NT2/D1 (cell line): ENCODE measurements around the gene BLCAP.
A peak's percentile ranks its signal among the peaks of the same experiment; 100 is the strongest.
"Not testable (repeated sequence)": the region's sequence is repeated elsewhere in the genome, so short reads cannot be mapped to it uniquely, and the experiment has no call there.

Experiments used
- DNase-seq: peaks from one replicate; pipeline ENCODE4 v3.0.0-alpha.2; 2011; ENCODE audit warnings: low read depth, low spot score
- H3K27me3 ChIP-seq: 2 replicates; pipeline ENCODE4 v1.6.0; 2011; ENCODE audit warnings: mild to moderate bottlenecking; ENCODE audit not compliant: insufficient read length, insufficient read depth
- H3K36me3 ChIP-seq: 2 replicates; pipeline ENCODE4 v1.6.1; 2011; ENCODE audit warnings: mild to moderate bottlenecking, low read length, mixed read lengths; ENCODE audit not compliant: insufficient read depth, insufficient read length
- H3K4me1 ChIP-seq: 2 replicates; pipeline ENCODE4 v1.5.1; 2011; ENCODE audit not compliant: insufficient read depth, insufficient read length
- H3K4me3 ChIP-seq: 2 replicates; pipeline ENCODE4 v1.5.1; 2011; ENCODE audit warnings: low read depth; ENCODE audit not compliant: insufficient read length
- H3K9ac ChIP-seq: 2 replicates; pipeline ENCODE4 v1.6.0; 2011; ENCODE audit warnings: low read depth; ENCODE audit not compliant: insufficient read length
- H3K9me3 ChIP-seq: 2 replicates; pipeline ENCODE4 v1.5.1; 2011; ENCODE audit warnings: mild to moderate bottlenecking, low read length; ENCODE audit not compliant: insufficient read depth
- SUZ12 ChIP-seq: IDR thresholded peaks from 2 replicates; pipeline ENCODE4 v1.6.1; 2011; ENCODE audit not compliant: insufficient read length, insufficient read depth; ENCODE audit errors: extremely low read depth
- YY1 ChIP-seq: IDR thresholded peaks from 2 replicates; pipeline ENCODE4 v1.6.1; 2011; ENCODE audit not compliant: insufficient read length, insufficient read depth
- ZNF274 ChIP-seq: IDR thresholded peaks from 2 replicates; pipeline ENCODE4 v1.6.1; 2011; ENCODE audit warnings: mild to moderate bottlenecking, low read depth, low read length

Gene BLCAP

DNA sequence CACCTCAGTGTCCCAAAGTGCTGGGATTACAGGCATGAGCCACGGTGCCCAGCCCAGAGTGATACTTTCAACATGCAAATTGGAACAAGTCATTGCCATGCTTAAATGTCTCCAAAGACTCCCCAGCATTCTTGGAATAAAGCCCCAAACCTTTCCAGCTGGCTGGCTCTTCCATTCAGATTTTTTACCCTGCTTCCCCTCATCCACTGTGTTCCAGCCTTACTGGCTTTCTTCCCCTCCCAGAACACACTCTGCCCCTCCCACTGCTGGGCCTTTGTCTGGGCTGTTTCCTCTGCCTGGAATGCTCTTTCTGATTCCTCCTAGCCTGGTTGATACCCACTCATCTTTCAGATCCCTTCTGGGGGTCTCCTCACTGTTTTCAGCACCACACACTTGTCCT is 46.8 kb downstream of the BLCAP start:
- peaks cover 4% of the 10 kb centered on the region for H3K27me3 ChIP-seq
- TF ChIP-seq YY1 (no peak), ZNF274 (no peak), SUZ12 (no peak)
- peaks cover 4% of the 10 kb centered on the region for H3K4me1 ChIP-seq
- no peak for DNase-seq
- H3K4me3 ChIP-seq: no peak overlapping the region
- H3K9me3 ChIP-seq: peaks cover 24% of the 10 kb centered on the region
- H3K9ac ChIP-seq: no peak overlapping the region
- no peaks in the 10 kb centered on the region for H3K36me3 ChIP-seq

DNA sequence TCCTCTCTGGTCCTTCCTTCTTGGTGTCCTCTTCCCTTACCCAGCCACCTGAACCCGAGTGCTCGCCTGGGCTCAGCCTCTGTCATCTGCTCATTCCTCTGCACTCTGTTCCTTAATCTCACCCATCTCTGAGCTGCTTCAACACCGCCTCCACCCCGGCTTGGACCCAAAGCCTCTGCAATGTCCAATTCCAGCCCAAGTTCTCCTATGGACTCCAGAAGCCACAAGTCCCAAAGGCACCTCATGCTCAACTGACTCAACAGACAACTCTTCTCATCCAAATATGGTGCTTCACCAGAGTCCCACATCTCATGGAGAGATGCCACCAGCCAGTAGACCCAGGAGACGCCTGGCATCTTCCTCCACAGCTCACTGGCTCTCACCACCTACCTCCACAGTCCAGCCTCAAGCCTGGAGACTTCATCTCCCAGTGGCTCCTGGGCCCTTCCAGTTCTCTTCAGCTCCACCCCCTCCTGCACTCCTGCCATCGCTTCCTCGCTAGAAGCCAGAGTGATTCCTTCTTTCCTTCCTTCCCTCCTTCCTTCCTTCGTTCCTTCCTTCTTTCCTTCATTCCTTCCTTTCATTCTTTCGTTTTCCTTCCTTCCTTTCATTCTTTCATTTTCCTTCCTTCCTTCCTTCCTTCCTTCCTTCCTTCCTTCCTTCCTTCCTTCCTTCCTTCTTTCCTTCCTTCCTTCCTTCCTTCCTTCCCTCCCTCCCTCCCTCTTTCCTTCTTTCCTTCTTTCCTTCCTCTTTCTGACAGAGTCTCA is 47.6 kb downstream of the BLCAP start:
- Histone ChIP-seq H3K9me3 (peaks cover 26% of the 10 kb centered on the region), H3K36me3 (no peaks in the 10 kb centered on the region), H3K27me3 (peaks cover 4% of the 10 kb centered on the region), H3K9ac (no peak overlapping the region), H3K4me3 (no peak overlapping the region), H3K4me1 (no peaks in the 10 kb centered on the region)
- TF ChIP-seq YY1 (no peak), SUZ12 (no peak), ZNF274 (no peak)
- no peak for DNase-seq

DNA sequence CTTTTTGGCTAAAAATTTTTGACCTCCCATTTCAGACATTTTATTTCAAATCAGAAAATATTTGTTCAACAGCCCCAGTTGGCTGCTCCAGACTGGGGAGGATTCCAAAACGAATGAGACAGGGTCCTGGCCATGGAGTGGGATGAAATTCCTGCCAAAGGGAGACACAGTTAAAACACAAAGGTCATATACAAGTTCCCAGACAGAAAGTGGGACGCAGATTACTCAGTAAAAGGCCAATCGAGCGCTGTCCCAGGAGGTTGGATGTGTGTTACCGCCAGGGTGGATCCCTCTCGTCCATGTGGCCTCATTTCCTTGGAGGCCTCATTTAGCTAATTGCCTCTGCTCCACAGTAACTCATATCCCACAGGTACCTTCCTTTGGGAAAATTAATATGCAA is 48.4 kb downstream of the BLCAP start:
- Histone ChIP-seq H3K9me3 (peaks cover 26% of the 10 kb centered on the region), H3K27me3 (peaks cover 4% of the 10 kb centered on the region), H3K4me1 (no peaks in the 10 kb centered on the region), H3K9ac (no peak overlapping the region), H3K36me3 (no peaks in the 10 kb centered on the region), H3K4me3 (no peak overlapping the region)
- DNase-seq: no peak
- TF ChIP-seq ZNF274: no peak
- TF ChIP-seq YY1: no peak
- no peak for TF ChIP-seq SUZ12

DNA sequence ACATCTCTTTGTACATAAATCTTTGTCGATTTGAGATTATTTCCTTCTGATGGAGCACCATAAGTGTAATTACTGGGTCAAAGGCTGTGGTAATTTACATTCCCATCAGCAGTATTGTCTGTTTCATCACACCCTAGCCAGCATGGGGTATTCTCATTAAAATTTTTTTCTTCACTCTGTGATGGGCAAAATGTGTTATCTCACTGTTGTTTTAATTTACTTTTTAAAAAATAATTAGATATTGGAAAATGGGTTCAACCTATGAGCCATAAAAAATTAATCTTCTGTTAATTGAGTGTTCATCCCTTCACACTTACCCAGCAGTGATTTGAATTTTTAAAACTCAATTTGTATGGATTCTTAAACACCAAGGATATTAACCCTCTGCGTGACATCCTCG is 50.6 kb downstream of the BLCAP start:
- H3K27me3 ChIP-seq: peaks cover 4% of the 10 kb centered on the region
- no peak overlapping the region for H3K4me3 ChIP-seq
- DNase-seq: no peak
- peaks cover 14% of the 10 kb centered on the region for H3K9me3 ChIP-seq
- no peak overlapping the region for H3K9ac ChIP-seq
- TF ChIP-seq YY1 (no peak), SUZ12 (no peak), ZNF274 (no peak)
- peaks cover 2% of the 10 kb centered on the region for H3K4me1 ChIP-seq
- H3K36me3 ChIP-seq: no peaks in the 10 kb centered on the region

DNA sequence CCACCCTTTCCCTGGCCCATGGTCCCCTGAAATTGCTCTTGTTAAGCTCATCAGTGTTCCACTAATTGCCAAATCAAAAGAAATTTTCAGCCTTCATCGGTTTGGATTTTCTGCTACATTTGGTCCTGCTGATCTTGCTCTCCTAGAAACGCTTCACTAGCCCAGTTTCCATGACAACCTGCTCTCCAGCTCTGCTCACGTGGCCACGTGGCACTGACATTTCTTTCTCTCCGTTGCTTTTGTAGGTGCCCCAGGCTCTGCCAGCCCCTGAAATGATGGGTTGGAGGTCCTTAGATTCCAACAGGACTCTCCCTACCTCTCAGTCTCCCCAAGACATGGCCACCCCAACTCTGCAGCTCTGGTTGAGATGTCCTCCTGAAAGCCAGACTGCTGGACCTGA is 52.4 kb downstream of the BLCAP start:
- TF ChIP-seq SUZ12 (no peak), ZNF274 (no peak), YY1 (no peak)
- H3K9me3 ChIP-seq: 0 out of 2 replicates have a peak, but pooled peaks cover 6% of the 10 kb centered on the region
- no peaks in the 10 kb centered on the region for H3K36me3 ChIP-seq
- no peak overlapping the region for H3K4me3 ChIP-seq
- no peak overlapping the region for H3K9ac ChIP-seq
- peaks cover 4% of the 10 kb centered on the region for H3K27me3 ChIP-seq
- H3K4me1 ChIP-seq: peaks cover 4% of the 10 kb centered on the region
- no peak for DNase-seq

DNA sequence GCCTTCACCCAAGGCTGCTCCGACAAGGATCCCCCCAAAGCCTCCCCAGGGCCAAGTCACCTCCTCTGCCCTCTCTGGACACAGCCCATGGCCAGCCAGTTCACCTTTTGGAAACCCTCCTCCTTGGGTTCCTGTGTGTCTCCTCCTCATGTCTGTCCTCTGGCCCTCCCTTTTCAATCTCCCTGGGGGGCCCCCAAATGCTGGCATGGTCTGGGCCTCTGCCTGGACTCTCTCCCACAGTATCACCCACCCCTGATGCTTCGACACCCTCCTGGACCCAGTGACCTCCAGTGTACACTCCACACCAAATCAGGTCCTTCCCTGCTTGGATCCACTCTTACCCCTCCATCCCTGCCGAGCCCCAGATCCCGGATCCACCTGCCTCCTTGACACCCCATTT is 53.3 kb downstream of the BLCAP start:
- peaks cover 4% of the 10 kb centered on the region for H3K27me3 ChIP-seq
- DNase-seq: no peak
- H3K9me3 ChIP-seq: 0 out of 2 replicates have a peak, but pooled peaks cover 6% of the 10 kb centered on the region
- H3K36me3 ChIP-seq: no peaks in the 10 kb centered on the region
- no peak overlapping the region for H3K4me3 ChIP-seq
- peaks cover 4% of the 10 kb centered on the region for H3K4me1 ChIP-seq
- TF ChIP-seq SUZ12 (no peak), ZNF274 (no peak), YY1 (no peak)
- no peak overlapping the region for H3K9ac ChIP-seq

DNA sequence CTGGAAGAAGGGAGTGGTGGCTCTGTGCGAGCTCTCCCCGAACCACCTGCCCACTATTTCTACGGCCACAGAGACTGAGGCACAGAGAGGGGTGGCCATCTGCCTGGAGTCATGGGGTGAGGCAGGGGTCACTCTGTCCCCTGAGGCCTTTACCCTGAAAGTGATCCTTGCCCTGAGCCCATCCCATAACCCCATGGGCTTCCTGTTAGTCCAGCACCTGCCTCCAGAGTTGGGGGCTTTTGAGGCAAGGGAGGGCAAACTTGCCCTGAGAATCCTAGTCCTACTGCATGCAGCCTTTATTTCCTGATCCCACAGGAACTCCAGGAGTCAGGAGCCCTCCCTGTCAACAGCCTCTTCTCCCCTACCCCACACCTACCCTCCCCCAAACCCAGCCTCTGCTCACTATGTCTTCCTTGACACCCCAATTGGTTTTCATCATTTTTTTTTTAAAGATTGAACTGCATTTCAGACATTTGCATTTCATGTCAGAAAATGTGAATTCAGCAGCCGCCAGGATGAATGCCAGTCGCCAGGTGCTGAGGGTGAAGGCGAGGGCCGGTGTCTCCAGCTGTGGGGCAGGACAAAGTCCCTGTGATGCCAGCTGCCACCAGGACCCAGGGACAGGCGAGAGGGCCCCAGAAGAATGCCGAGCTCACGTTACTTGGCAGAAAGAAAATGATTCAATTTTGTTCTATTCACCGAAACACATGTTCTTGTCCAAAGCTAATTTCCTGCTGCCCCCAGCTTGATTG is 54.3 kb downstream of the BLCAP start:
- Histone ChIP-seq H3K4me1 (peaks cover 4% of the 10 kb centered on the region), H3K36me3 (no peaks in the 10 kb centered on the region), H3K27me3 (peaks cover 4% of the 10 kb centered on the region), H3K4me3 (no peak overlapping the region), H3K9me3 (0 out of 2 replicates have a peak, but pooled peaks cover 6% of the 10 kb centered on the region), H3K9ac (peak overlapping the region; percentile 22)
- no peak for DNase-seq
- no peak for TF ChIP-seq SUZ12
- TF ChIP-seq YY1: no peak
- TF ChIP-seq ZNF274: no peak

DNA sequence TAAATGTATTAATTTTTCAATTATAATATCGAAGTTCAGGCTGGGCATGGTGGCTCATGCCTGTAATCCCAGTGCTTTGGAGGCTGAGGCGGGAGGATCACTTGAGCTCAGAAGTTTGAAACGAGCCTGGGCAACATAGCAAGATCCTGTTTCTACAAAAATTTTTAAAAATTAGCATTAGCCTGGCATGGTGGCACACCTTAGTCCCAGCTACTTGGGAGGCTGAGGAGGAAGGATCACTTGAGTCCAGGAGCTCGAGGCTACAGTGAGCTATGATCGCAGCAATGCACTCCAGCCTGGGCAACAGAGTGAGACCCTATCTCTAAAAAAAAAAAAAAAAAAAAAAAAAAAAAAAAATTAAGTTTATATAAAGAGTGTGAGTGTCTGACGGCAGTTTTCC is 55.2 kb downstream of the BLCAP start:
- not testable (repeated sequence) for H3K4me1 ChIP-seq, H3K27me3 ChIP-seq, DNase-seq, H3K9ac ChIP-seq, H3K4me3 ChIP-seq, H3K9me3 ChIP-seq, H3K36me3 ChIP-seq
